Duodenal mucosa (tissue), 2 donors: ENCODE measurements around the gene HOXB9.

ENCODE experiments used
- H3K27ac ChIP-seq: one replicate; pipeline ENCODE4 v1.7.0; 2013; ENCODE audit warnings: low read depth, low read length
- H3K27me3 ChIP-seq, 2 donors: one replicate each; pipeline ENCODE4 v1.7.0; 2013; ENCODE audit warnings: low read length in 2 of 2, control low read depth in 1 of 2; ENCODE audit not compliant: insufficient read depth in 2 of 2, control insufficient read depth in 1 of 2
- H3K36me3 ChIP-seq, 2 donors: one replicate each; pipeline ENCODE4 v1.7.0; 2013; ENCODE audit warnings: low read length in 2 of 2, control low read depth in 1 of 2; ENCODE audit not compliant: insufficient read depth in 2 of 2, control insufficient read depth in 1 of 2
- H3K4me1 ChIP-seq, 2 donors: one replicate each; pipeline ENCODE4 v1.7.0; 2013; ENCODE audit warnings: low read length in 2 of 2, control low read depth in 1 of 2; ENCODE audit not compliant: insufficient read depth in 2 of 2, control insufficient read depth in 1 of 2
- H3K4me3 ChIP-seq, 2 donors: one replicate each; pipeline ENCODE4 v1.7.0; 2013; ENCODE audit warnings: low read length in 2 of 2, low read depth in 1 of 2
- H3K9ac ChIP-seq, 2 donors: one replicate each; pipeline ENCODE4 v1.7.0; 2013; ENCODE audit warnings: low read length in 2 of 2, low read depth in 1 of 2
- H3K9me3 ChIP-seq, 2 donors: one replicate each; pipeline ENCODE4 v1.7.0; 2013; ENCODE audit warnings: low read length in 2 of 2, control low read depth in 1 of 2; ENCODE audit not compliant: control insufficient read depth in 1 of 2

HOXB9 gene

DNA sequence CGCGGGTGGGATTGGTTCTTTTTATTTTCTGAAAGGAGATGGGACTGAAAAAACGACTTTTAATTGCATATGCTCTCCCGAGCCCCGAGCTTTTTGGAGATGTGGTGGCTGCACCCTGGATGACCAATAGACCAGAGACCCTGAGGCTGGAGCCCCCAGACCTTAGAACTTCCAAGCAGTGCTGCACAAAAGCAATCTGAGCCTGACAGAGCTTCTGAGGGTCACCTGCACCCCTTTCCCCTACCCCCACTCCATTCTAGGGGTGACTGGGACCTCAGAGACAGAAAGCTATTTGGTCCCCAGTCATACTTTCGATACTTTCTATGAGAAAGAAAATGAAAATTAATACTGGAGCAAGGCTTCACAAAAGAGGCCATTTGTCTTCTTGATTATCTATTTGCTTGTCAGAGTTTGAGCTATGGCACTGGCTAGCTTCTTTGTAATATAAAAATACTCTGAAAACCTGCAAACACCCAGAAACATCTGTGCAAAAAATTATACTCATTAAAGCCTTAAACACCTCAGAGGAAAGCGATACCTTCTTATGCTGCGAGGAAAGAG, 51.6 kb downstream of the HOXB9 start:
- H3K27me3 ChIP-seq = peaks cover 64 to 89% of the 10 kb centered on the region in 2 donors
- peaks cover 4 to 5% of the 10 kb centered on the region in 2 donors for H3K4me1 ChIP-seq
- H3K4me3 ChIP-seq = peak overlapping the region in 1 of 2 donors; percentile 23

DNA sequence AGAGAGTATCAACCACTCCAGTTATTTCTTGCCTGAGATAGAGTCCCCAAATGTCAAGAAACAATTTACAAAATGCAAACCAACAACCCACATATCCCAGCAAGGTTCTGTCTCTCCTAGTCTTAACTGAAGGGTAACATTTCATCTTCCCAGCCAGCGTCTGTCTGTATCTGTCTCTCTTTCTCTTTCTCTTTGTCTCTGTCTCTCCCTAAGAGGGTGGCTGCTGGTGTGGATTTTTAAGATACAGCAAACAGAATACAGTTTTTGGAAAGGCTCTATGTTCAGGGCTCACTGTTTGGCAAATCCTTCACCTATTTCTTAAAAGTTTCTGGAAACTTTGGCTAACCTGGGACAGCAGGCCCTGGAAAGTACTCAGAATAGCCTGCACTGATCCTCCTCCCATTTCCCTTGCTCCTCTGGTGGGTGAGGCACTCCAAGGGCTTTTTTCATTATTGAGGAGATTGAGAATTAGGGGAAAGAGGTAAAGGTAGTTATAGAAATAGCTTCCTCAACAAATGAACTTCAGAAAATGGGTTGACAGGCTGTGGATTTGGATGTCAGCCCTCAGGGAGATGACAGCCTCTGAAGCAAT, 54.2 kb downstream of the HOXB9 start:
- Histone ChIP-seq H3K36me3 (no peaks in the 10 kb centered on the region), H3K9ac (peak overlapping the region; percentile 53 to 54), H3K4me3 (peak overlapping the region; percentile 4 to 53), H3K4me1 (peaks cover 4 to 11% of the 10 kb centered on the region in 2 donors), H3K27ac (peak overlapping the region; percentile 70), H3K9me3 (no peaks in the 10 kb centered on the region), H3K27me3 (peaks cover 72 to 93% of the 10 kb centered on the region in 2 donors)

More for the DNA sequence above, 51.6 kb downstream of the HOXB9 start:
- H3K36me3 ChIP-seq = no peaks in the 10 kb centered on the region
- H3K27ac ChIP-seq = no peak overlapping the region
- no peaks in the 10 kb centered on the region for H3K9me3 ChIP-seq
- H3K9ac ChIP-seq = no peak overlapping the region
